GM12892 (cell line): ENCODE results near the gene RBM6.

ENCODE experiments used
- POLR2A ChIP-seq: IDR thresholded peaks from 2 replicates; pipeline ENCODE4 v1.6.1; 2011; ENCODE audit warnings: low read depth, low read length, control low read depth
- POLR2AphosphoS5 ChIP-seq: IDR thresholded peaks from 2 replicates; pipeline ENCODE4 v1.6.1; 2011; ENCODE audit warnings: low read depth, low read length, control low read depth
- TAF1 ChIP-seq: IDR thresholded peaks from 2 replicates; pipeline ENCODE4 v1.6.1; 2011; ENCODE audit warnings: low read depth, mild to moderate bottlenecking, control low read depth, low read length, borderline replicate concordance

- no peak for TF ChIP-seq POLR2AphosphoS5
- no peak for TF ChIP-seq POLR2A
- no peak for TF ChIP-seq TAF1
Measured at GRCh38 chr3:50068134-50068533, 128.2 kb downstream of the RBM6 start.
